HG02588 (cell line): ENCODE results near the gene PPP4R1.

ENCODE experiments used
- ATAC-seq: cut with Tn5 transposase; IDR thresholded peaks from one replicate; pipeline ENCODE4 v1.9.1; 2021; ENCODE audit warnings: mild to moderate bottlenecking, moderate library complexity; ENCODE audit not compliant: unreplicated experiment

Gene PPP4R1

GRCh38 chr18:9552191-9552590 is 62.2 kb downstream of the PPP4R1 start:
- no peak for ATAC-seq

- no peak for ATAC-seq
These were observed 63.9 kb downstream of the PPP4R1 start for GRCh38 chr18:9550429-9550828.

- ATAC-seq = no peak
These were observed 65.0 kb downstream of the PPP4R1 start for GRCh38 chr18:9549405-9549804.

GRCh38 chr18:9547782-9548181 is 66.6 kb downstream of the PPP4R1 start:
- no peak for ATAC-seq

GRCh38 chr18:9546468-9546867 is 67.9 kb downstream of the PPP4R1 start:
- ATAC-seq = no peak

GRCh38 chr18:9545029-9545428 is 69.3 kb downstream of the PPP4R1 start:
- no peak for ATAC-seq

- ATAC-seq = no peak
These were observed 71.4 kb downstream of the PPP4R1 start for GRCh38 chr18:9542924-9543323.

GRCh38 chr18:9539938-9540337 is 74.4 kb downstream of the PPP4R1 start:
- no peak for ATAC-seq

- ATAC-seq = no peak
These were observed 75.1 kb downstream of the PPP4R1 start for GRCh38 chr18:9539283-9539682.

- ATAC-seq = no peak
These were observed 76.7 kb downstream of the PPP4R1 start for GRCh38 chr18:9537677-9538076.

GRCh38 chr18:9536354-9537152 is 77.8 kb downstream of the PPP4R1 start:
- ATAC-seq = no peak

- ATAC-seq = no peak
These were observed 78.8 kb downstream of the PPP4R1 start for GRCh38 chr18:9535430-9535991.

GRCh38 chr18:9534844-9535243 is 79.5 kb downstream of the PPP4R1 start:
- no peak for ATAC-seq

- ATAC-seq = no peak
These were observed 82.5 kb downstream of the PPP4R1 start for GRCh38 chr18:9531791-9532410.

GRCh38 chr18:9530226-9531009 is 83.9 kb downstream of the PPP4R1 start:
- no peak for ATAC-seq

- no peak for ATAC-seq
These were observed 87.9 kb downstream of the PPP4R1 start for GRCh38 chr18:9526458-9526857.

- ATAC-seq = no peak
These were observed 91.4 kb downstream of the PPP4R1 start for GRCh38 chr18:9522952-9523351.

GRCh38 chr18:9521770-9522169 is 92.6 kb downstream of the PPP4R1 start:
- ATAC-seq = no peak

GRCh38 chr18:9520666-9521065 is 93.7 kb downstream of the PPP4R1 start:
- no peak for ATAC-seq

GRCh38 chr18:9519399-9519798 is 95.0 kb downstream of the PPP4R1 start:
- no peak for ATAC-seq

GRCh38 chr18:9517869-9518268 is 96.5 kb downstream of the PPP4R1 start:
- no peak for ATAC-seq
